CD4-positive, alpha-beta T cell treated with Interleukin-4 for 1 hour (primary cell): ENCODE data around the gene PTPRZ1.
A peak's percentile ranks its signal among the peaks of the same experiment; 100 is the strongest.

ENCODE experiments used
- DNase-seq, 2 donors: peaks; one replicate each; pipeline ENCODE4 v3.0.0-alpha.2; 2020 to 2022

The PTPRZ1 gene

GRCh38 chr7:122063146-122063545 lies 190.2 kb downstream of the PTPRZ1 start:
- DNase-seq, result no peak

DNA sequence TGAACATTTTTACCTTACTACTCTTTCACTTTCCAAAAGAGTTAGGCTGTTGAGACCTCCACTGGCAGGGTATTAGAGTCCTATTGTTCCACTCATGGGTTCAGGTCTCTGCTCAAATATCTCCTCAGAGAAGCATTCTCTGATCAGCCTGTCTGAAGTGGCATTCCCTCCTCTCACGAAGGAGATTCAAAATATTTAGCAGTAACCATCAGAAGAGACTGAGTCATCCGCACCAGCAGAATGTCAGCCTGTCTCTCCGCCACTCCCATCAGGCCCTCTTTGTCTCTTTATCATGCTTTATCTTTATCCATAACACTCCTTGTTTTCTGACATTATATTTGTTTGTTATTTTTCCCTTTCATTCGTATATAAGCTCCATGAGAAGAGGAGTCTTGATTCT lies 192.0 kb downstream of the PTPRZ1 start:
- DNase-seq, result no peak

DNA sequence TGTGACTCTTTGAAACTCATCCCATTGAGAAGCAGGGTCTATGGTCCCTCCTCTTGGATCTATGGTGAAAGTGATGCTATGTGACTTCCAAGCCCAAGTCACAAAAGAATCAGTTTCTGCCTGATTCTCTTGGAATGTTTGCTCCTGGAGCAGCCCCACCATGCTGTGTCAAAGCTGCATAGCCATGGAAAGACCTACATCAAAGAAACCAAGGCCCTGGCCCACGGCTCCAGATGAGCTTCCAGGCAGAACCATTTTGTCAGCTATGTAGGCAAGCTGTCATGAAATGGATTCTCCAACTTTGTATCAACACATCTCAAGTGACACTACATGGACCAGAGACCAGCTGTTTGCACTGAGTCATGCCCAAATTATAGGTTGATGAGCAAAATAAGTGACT lies 194.1 kb downstream of the PTPRZ1 start:
- no peak for DNase-seq

GRCh38 chr7:122068046-122068445 lies 195.1 kb downstream of the PTPRZ1 start:
- DNase-seq, result no peak

GRCh38 chr7:122068999-122069398 lies 196.0 kb downstream of the PTPRZ1 start:
- no peak for DNase-seq

DNA sequence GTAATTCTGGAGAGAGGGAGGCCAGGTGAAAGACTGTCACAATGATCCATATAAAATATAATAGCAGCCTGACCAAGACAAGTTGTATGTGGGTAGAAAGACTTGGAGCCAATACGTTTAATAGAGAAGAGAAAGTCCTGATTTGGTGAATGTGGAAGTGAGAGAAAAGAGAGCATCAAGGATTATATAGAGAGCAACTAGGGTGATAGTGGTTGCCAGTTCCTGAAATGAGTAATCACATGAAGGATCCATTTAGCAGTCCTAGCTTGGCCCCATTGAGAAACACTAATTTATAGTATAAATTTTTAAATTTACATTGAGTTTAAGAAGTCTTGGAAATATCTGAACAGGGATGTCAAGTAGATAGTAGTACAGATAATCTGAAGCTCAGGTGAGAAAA lies 197.1 kb downstream of the PTPRZ1 start:
- no peak for DNase-seq

DNA sequence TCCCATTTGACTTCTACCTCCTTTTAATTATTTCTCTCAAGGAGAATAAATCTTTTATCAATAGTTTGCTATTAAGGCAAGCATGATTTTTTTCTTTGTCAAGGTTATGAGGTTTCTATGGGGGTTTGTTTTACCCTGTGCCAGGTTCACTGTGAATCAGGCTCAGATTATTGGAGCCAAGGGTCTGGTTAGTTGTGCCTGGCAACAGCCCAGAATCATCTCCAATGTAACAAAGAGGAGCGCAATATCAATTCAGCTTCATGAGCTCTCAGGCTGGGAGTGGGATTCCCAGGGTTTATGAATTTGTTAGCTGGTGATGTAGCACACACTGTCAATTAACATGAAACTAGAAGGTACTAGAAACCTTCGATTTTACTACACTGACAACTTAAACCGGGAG lies 197.9 kb downstream of the PTPRZ1 start:
- no peak for DNase-seq

- no peak for DNase-seq
These were observed 199.3 kb downstream of the PTPRZ1 start for GRCh38 chr7:122072272-122072671.

DNA sequence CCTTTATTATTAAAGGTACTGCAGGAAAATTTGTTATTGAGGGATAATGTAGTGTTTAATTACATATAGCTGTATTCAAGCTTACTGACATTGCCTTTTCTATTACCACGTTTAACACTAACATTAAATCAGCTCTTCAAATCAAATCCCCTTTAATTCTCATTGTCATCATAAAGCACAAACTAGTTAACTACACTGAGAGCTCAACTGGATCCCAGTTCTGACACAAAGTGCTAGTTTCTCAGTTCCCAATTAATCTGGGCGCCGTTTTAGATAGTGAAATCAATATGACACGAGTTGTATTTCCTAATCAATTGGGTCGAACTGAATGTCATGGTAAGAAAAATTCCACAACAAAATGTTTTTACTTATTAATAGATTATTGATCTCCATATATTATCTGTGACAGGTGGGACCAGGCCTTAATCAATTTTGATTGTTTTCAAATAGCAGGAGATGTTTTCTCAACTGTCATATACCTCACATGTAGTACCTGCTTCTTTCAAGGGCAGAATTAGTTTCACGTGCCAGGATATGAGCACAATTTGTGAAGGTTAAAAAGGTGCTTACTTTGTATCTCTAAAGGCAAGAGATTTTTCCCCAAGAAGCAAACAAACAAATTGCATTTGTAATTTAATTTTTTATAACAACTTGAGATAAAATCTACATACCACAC lies 200.1 kb downstream of the PTPRZ1 start:
- DNase-seq, result no peak

GRCh38 chr7:122073635-122074034 lies 200.7 kb downstream of the PTPRZ1 start:
- no peak for DNase-seq

GRCh38 chr7:122082160-122082559 lies 209.2 kb downstream of the PTPRZ1 start:
- no peak for DNase-seq

GRCh38 chr7:122082670-122083069 lies 209.7 kb downstream of the PTPRZ1 start:
- DNase-seq, result no peak

DNA sequence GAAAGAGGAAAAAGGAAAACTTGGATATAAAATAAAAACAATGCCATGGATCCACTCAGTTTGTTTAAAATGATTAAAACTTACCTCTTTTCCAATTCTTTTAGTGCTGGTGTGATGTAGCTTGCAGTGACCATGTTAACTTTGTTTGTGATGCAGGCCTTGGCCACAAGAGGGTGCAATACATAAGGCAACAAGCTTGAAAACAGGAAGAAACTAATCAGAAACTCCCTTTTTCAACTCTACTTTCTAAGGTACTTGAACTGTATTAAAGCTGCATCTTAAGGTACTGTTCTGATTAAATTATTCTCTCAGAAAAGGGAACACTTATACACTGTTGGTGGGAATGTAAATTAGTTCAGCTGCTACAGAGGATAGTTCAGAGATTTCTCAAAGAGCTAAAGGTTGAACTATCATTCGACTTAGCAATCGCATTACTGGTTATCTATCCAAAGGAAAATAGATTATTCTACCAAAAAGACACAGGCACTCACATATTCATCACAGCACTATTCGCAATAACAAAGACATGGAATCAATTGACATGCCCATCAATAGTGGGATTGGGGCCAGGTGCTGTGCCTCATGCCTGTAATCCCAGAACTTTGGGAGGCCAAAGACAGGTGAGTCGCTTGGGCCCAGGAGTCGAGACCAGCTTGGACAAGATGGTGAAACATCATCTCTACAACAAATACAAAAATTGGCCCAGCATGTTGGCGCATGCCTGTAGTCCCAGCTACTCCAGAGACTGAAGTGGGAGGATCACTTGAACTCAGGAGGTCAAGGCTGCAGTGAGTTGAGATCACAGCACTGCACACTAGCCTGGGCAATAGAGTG lies 220.2 kb downstream of the PTPRZ1 start:
- DNase-seq, result peak; percentile 51 to 59

DNA sequence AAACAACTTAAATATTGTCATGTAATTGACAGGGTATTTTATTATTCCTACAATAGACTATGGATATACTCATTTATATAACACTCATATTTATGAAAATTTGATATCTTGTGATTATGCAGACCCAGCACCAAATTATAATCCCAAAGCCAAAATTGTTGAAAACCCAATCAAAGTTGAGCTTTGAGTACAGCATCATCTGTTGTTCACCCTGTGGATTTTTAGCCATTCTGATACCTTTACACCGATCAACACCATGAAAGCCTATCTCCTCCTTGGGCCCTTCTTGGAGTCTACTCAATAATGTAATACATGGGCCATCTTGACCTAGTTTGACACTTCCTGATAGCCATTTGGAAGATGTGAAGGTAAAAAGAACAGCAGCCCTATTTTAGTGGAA lies 221.6 kb downstream of the PTPRZ1 start:
- DNase-seq, result no peak

DNA sequence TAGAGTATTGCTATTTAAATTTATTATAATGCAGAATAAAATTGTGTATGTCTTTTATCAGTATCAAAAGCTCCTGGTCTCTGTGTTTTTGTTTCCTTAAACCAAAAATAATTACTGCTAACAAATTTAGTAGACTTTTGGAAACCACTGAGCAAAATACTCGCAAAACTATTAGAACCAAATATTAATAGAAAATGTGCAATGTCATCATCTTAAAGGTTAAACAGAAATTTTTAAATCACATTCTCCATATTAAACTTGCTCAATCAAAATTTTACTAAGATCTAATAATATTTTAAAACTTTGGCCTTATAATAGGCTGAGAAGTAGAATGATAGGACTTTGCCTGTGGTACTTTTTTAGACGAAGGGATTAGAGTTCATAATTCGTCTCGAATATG lies 222.7 kb downstream of the PTPRZ1 start:
- no peak for DNase-seq

DNA sequence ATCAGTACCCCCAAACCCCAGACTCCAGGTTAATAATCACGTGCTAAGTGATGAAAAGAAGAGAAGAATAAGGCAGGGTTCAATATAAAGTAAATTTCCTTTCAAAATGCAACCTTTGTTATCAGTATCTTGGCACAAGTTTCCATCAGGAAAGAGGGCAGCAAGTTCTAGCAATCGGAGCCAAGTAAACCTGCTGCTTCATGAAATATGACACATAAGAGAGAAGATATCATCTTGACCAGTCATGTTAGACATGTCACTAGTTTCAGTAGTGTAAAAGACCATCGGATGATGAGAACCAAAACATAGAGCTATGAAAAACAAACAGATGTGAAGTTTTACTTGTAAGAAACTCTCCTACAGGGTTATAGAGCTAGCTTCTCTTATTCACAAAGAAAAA lies 227.1 kb downstream of the PTPRZ1 start:
- no peak for DNase-seq

DNA sequence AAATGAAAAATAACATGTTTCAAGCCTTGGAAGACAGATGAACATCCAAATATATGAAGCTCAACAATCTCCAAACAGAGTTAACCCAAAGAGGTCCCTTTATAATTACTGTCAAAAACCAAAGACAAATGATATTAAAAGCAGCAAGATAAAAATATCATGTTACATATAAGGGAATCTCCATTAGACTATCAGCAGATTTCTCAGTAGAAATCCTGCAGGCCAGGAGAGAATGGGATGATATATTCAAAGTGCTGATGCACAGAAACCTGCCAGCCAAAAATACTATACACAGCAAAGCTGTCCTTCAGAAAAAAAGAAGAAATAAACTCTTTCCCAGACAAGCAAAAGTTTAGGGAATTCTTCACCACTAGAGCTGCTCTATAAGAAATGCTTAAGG lies 230.1 kb downstream of the PTPRZ1 start:
- no peak for DNase-seq
